ES-I3 (cell line): ENCODE measurements around the gene MPRIP.

ENCODE experiments used
- H3K36me3 ChIP-seq: 2 replicates; pipeline ENCODE4 v1.6.1; 2013; ENCODE audit warnings: mild to moderate bottlenecking, low read length, control low read depth, moderate library complexity; ENCODE audit not compliant: insufficient read depth
- H3K4me1 ChIP-seq: 2 replicates; pipeline ENCODE4 v1.6.1; 2013; ENCODE audit warnings: mild to moderate bottlenecking, control low read depth, low read length; ENCODE audit not compliant: insufficient read depth
- H3K9ac ChIP-seq: 2 replicates; pipeline ENCODE4 v1.6.1; 2013; ENCODE audit warnings: low read depth, mild to moderate bottlenecking, low read length, moderate library complexity
- H3K9me3 ChIP-seq: 2 replicates; pipeline ENCODE4 v1.6.1; 2013; ENCODE audit warnings: mild to moderate bottlenecking, low read length, moderate library complexity; ENCODE audit not compliant: control insufficient read depth, insufficient read depth

The MPRIP gene

GRCh38 chr17:17241656-17242055 is 199.4 kb downstream of the MPRIP start:
- Histone ChIP-seq H3K4me1 (no peaks in the 10 kb centered on the region), H3K9me3 (no peaks in the 10 kb centered on the region), H3K9ac (no peak overlapping the region), H3K36me3 (no peaks in the 10 kb centered on the region; the same call in 1 of the 2 replicates)

- Histone ChIP-seq H3K4me1 (no peaks in the 10 kb centered on the region), H3K36me3 (no peaks in the 10 kb centered on the region; the same call in 1 of the 2 replicates), H3K9ac (no peak overlapping the region), H3K9me3 (no peaks in the 10 kb centered on the region)
Observed at GRCh38 chr17:17242246-17242645, 200.0 kb downstream of the MPRIP start.
